ENCODE measurements around the gene UGT3A2.
A peak's percentile ranks its signal among the peaks of the same experiment; 100 is the strongest.

The UGT3A2 gene

DNA sequence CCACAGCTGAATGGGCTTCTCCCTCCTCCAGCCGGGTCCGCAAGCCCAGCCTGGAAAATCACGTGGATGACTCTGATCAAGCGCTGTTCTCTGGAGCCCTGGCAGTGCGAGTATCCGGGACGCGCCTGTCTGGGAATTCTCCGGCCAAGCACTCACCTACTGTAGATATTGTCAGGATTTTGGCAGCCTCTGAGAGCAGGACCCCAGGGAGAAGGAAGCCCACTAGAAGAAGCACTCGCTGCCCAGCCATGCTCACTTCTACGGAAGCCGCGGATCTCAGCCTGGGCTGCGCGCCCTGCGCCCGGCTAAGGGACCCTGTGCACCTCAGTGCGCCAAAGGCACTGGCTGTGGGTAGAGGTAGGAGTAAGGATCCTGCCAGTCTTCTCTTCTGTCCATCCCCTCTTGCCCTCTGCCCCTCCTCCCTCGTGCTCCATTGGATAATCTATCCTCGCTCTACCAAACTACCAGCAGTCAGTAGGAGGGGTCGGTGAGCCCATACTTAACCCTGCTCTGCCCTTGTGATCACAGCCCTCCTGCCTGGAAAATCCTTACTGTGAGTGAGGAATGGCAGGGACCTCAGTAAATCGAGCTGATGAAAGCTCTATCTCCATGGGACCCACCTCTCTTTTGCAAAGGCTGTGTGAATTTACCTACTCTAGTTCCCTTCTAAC, at the start of gene UGT3A2:
Gene UGT3A2, minus strand, starts transcription at position 343 of the 671 bp plus-strand sequence. Its CDS starts 93 bp downstream, at position 250.
- peak; percentile 64 for DNase-seq

- no peak for DNase-seq
These were observed 44.6 kb upstream of the UGT3A2 start for GRCh38 chr5:36111238-36111637.

- DNase-seq, result no peak
These were observed 42.2 kb upstream of the UGT3A2 start for GRCh38 chr5:36108758-36109460.

DNA sequence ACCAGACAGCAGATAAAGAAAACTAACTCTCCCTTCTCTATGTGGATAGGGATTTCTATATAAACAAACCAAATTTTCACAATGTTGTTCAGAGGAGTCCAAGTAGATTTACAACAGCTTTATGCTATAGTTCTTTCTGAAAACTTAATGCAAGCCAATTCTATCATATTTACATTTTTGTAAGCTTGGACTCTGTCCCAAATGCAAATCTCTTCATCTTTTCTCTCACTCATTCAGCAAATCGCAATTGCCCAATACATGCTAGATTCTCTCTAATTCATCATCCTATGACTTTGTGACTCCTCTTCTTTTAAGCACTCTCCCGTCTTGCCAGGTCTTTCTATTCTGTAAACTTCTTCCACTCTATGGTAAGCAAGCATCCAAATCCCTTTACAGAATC, 39.1 kb upstream of the UGT3A2 start:
- DNase-seq, result peak; percentile 37

GRCh38 chr5:36099748-36100147, 33.1 kb upstream of the UGT3A2 start:
- DNase-seq, result no peak

GRCh38 chr5:36096486-36096885, 29.8 kb upstream of the UGT3A2 start:
- no peak for DNase-seq

DNA sequence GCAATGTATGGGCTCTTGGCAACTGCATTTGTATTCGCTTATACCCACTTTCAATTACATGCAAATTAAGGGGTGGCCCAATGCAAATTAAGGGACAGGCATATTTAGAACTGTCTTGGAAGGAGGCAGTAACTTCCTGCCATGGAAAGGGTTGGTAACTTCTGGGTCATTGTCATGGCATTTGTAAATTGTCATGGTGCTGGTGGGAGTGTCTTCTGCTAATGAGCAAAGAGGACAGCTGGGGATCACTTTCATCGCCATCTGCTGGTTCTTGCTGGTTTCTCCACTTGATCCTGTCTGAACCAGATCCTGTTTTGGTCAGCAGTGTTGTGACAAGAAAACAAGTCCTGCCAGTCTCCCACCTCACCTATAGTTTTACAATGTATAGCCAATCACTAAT, 23.3 kb upstream of the UGT3A2 start:
- DNase-seq, result peak; percentile 52

DNA sequence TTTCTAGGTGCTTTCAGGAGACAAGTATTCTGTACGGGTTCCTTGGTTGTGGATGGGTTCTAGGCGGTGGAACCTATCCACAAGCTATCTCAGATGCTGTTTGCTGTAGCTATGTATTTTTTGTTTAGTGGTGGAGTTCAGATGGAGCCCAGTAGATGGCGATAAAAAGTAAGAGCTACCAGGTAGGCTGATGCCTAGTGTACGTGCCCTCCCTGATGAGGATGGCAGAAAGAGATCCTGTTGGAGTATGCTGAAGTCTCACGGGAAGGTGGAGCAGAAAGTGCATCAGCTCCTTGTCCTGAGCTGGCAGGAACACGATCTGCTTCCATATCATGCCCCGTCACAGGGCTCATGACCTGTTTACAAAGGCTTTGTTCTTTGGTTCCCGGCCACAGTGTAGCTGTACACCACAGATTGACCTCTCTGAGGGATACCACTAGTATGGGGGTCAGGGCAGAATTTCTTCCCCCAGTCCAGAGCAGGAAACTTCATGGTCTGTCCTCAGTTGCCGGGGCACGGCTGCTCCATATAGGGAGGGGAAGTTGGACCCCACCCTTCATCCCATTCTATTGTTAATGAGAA, 12.6 kb upstream of the UGT3A2 start:
- peak; percentile 79 for DNase-seq

- no peak for DNase-seq
These were observed 11.7 kb upstream of the UGT3A2 start for GRCh38 chr5:36078430-36078829.

GRCh38 chr5:36073595-36074216, 7.0 kb upstream of the UGT3A2 start:
- no peak for DNase-seq

GRCh38 chr5:36070687-36071571, 4.2 kb upstream of the UGT3A2 start:
- DNase-seq, result no peak

DNA sequence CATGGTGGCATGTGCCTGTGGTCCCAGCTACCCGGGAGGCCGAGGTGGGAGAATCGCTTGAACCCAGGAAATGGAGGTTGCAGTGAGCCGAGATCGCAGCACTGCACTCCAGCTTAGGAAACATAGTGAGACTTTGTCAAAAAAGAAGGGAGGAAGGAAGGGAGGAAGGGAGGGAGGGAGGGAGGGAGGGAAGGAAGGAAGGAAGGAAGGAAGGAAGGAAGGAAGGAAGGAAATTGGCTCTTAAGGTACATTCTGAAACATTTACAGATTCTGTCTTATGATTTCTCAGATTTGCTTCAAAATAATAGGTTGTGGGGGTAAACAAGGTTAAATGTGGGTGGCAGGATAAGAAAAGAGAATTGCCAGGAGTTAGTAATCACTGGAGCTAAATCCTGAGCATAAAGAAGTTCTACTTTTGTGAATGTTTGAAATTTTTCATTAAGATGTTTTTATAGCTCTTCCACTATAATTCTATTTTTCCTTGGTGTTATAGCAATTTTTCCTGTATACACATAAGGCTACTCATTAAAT, 2.1 kb upstream of the UGT3A2 start:
- no peak for DNase-seq

GRCh38 chr5:36066001-36066539, 612 bp downstream of the UGT3A2 start:
- no peak for DNase-seq

GRCh38 chr5:36060420-36060887, 6.2 kb downstream of the UGT3A2 start:
- DNase-seq, result peak; percentile 10

DNA sequence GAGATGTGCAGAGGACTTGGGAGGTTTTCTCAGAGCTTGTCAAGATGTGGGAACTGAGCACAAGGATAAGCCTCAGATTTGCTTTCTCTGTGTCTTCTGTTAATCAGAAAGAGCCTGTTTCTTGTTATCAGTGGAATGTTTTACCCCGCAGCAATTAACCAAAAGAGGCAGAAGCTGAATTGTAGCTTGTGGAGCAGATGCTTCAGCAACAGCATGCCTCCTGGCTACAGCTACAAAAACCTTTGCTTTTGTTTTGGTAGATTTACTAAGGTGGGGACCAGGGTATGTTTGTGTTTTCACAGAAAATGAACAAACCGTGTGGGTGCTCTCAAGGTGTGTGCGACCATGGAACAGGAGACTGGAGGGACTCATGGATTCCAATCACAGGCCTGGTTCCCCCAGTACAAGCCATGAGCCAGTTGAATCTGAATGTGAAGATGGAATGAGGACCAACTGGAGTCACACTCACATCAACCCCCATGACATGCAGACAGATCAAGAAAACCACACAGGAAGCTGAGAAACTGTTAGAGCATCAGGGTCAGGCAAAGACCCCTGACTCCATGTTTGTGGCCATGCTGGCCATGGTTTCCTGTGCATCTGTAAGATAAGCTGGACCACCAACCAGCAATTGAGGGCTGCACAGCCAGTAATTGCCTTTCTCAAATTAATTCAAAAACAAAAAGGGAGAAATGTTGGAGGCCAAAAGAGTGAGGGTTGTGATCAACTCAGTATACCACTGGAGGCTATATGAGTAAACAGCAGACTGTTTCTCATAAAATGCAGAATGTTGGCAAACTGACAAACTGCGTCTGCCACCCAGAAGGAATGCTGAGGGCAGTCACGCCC, 6.9 kb downstream of the UGT3A2 start:
- peak; percentile 19 for DNase-seq

DNA sequence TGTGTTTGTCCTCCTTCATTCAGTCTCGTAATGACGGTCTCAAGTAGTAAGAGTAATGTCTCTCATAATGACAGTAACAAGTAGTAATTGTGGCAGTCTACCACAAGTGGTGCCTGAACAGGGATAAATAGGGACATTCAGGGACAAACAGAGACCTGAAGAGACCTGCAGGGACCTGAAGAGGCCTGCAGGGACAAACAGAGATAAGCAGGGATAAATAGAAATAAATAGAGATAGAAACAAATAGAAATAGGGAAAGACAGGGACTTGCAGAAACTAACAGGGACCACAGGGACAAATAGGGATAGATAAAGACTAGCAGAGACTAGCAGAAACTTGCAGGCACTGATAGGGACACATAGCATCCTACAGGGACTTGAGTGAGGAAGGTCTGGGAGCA, 7.9 kb downstream of the UGT3A2 start:
- no peak for DNase-seq

GRCh38 chr5:36057386-36057785, 9.3 kb downstream of the UGT3A2 start:
- DNase-seq, result no peak

GRCh38 chr5:36056422-36056821, 10.3 kb downstream of the UGT3A2 start:
- no peak for DNase-seq

DNA sequence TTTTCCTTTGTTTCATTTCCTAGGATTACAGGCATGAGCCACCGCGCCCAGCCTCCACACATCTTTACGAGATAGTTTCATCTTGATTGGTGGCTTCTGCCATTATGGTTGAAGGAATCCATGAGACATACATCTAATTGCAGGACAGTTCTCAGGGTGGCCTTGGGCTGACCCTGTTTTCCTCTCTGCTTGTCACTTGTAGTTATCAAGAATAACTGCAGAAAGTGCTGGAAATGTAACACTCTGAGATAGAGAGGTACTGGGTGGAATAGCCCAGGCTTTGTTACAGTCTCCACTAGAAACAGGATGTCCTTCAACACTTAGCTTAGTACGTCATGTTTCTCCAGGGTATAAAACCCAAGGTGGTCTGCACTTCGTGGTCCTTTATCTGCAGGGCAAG, 10.7 kb downstream of the UGT3A2 start:
- DNase-seq, result peak; percentile 19

DNA sequence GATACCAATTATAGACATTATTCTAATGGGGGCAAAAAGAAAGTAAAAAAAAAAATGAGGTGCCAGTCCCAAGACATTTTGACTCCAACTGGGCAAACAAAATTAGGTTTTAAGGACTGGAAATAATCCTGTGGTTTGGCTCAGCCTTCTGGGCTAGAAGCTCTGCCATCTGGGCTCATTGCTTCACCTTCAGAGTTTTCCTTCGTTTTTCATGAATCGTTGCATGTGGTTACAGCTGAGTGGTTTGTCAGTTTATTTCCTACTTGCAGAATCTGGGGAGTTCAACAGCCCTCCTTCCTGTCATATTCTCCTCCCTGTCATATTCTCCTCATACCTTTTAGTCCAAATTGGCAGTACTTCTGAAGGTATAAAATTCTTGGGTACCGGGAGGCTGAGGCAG, 12.0 kb downstream of the UGT3A2 start:
- DNase-seq, result no peak

DNA sequence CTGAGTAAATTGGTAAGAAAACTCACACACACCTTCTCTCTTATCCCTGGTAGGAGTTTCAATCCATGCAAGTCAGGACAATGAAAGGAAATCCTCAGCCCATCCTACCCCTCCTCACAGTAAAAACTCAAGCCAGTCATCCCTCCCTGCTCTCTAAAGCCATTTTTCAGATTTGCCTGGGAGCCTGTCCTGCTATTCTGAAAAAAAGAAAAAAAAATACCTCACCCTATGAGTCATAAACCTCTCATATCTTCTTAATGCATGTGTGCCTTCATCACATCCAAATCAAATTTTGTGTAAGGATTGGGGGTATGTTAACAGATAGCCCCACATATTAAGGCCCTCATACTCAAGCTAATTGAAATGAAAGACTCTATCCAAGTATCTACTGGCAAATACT, 14.1 kb downstream of the UGT3A2 start:
- no peak for DNase-seq

All from eye (tissue), 1 donor.